Body of pancreas (tissue), 4 donors: ENCODE measurements around the gene C1orf232. TPM values are rescaled to one million over a fixed set of nuclear protein-coding genes. Genes with fewer than 3 reads are reported as not detected.
A peak's percentile ranks its signal among the peaks of the same experiment; 100 is the strongest.

ENCODE experiments used
- ATAC-seq: fragments of 150-250 bp; one replicate; pipeline ENCODE4 v1.9.1; 2016
- DNase-seq, 4 donors: peaks; one replicate each; pipeline ENCODE4 v3.0.0-alpha.2; 2019
- H3K27ac ChIP-seq, 4 donors: fragments of 200-600 bp; sonication (generic); 1 replicate in 3 of 4; 2 replicates in 1 of 4; pipeline versions ENCODE4 v1.5.1 to v1.6.1; 2016 to 2019; ENCODE audit warnings: mild to moderate bottlenecking in 1 of 4, mixed read lengths in 1 of 4, moderate library complexity in 1 of 4
- H3K27me3 ChIP-seq, 2 donors: fragments of 200-600 bp; sonication (generic); one replicate each; pipeline ENCODE4 v1.6.0; 2016; ENCODE audit warnings: mild to moderate bottlenecking in 1 of 2
- H3K36me3 ChIP-seq, 2 donors: fragments of 200-600 bp; sonication (generic); replicated peaks in 1 of 2; 2 replicates each; pipeline ENCODE4 v1.5.1; 2016; ENCODE audit warnings: low read depth in 2 of 2; ENCODE audit not compliant: insufficient read depth in 1 of 2
- H3K4me1 ChIP-seq: fragments of 200-600 bp; sonication (generic); one replicate; pipeline ENCODE4 v1.6.0; 2016
- H3K4me3 ChIP-seq, 2 donors: fragments of 200-600 bp; sonication (generic); 1 replicate in 1 of 2; 2 replicates in 1 of 2; pipeline ENCODE4 v1.5.1; 2016 to 2019
- H3K9me3 ChIP-seq, 3 donors: fragments of 200-600 bp; sonication (generic); 1 replicate in 2 of 3; 2 replicates in 1 of 3; pipeline ENCODE4 v1.5.1; 2016
- POLR2A ChIP-seq, 3 donors: fragments of 450-650 bp; IDR thresholded peaks; one replicate each; pipeline ENCODE4 v1.6.1; 2016; ENCODE audit warnings: antibody characterized with exemption in 3 of 3, mild to moderate bottlenecking in 2 of 3
- WGBS, 2 donors: methylation state at CpG; one replicate each; pipeline ENCODE4 v1.1.5; 2017; 5-methylcytosine and 5-hydroxymethylcytosine counted together
- intact Hi-C: fragments of 100-400 bp; cut with DNase I; formaldehyde crosslinking; loops from one replicate; pipeline ENCODE4 v1.15.1; 2023
- total RNA-seq, 2 donors: library from RNA; depleted of rRNA; stranded (reverse); fragments of >200 nt; gene quantifications; one replicate each; pipeline ENCODE4 v1.1.0, GENCODE V29; 2016
- TF ChIP-seq, protein P1 (sequence below), 7 experiments: fragments of 450-650 bp in 4 of 7; fragments of 200-600 bp in 3 of 7; sonication (generic) in 3 of 7; IDR thresholded peaks; one replicate each; pipeline ENCODE4 v1.5.1; 2016 to 2019; ENCODE audit warnings: antibody characterized with exemption in 7 of 7

C1orf232 gene
- total RNA-seq = not detected

- Histone ChIP-seq H3K9me3 (no peaks in the 10 kb centered on the region), H3K4me1 (peaks cover 30% of the 10 kb centered on the region), H3K27me3 (no peaks in the 10 kb centered on the region), H3K4me3 (peak within 1 kb of the TSS; percentile 40 to 78), H3K27ac (peak within 1 kb of the TSS; percentile 60 to 87 (median 81)), H3K36me3 (no peaks in the 10 kb centered on the region)
- TF ChIP-seq, protein P1, sequence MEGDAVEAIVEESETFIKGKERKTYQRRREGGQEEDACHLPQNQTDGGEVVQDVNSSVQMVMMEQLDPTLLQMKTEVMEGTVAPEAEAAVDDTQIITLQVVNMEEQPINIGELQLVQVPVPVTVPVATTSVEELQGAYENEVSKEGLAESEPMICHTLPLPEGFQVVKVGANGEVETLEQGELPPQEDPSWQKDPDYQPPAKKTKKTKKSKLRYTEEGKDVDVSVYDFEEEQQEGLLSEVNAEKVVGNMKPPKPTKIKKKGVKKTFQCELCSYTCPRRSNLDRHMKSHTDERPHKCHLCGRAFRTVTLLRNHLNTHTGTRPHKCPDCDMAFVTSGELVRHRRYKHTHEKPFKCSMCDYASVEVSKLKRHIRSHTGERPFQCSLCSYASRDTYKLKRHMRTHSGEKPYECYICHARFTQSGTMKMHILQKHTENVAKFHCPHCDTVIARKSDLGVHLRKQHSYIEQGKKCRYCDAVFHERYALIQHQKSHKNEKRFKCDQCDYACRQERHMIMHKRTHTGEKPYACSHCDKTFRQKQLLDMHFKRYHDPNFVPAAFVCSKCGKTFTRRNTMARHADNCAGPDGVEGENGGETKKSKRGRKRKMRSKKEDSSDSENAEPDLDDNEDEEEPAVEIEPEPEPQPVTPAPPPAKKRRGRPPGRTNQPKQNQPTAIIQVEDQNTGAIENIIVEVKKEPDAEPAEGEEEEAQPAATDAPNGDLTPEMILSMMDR (IDR thresholded peaks at IDR 0.05) = no peak
- TF ChIP-seq POLR2A (IDR thresholded peaks at IDR 0.05) = no peak
- WGBS, 2 donors = 54 to 66% methylated on average over 5 of the region's 5 CpGs
- DNase-seq (peak in 2 of 4 donors; percentile 30 to 41), ATAC-seq (no peak)
- intact Hi-C loops = no loop called here
Observed at GRCh38 chr1:26168410-26169197, at the start of gene C1orf232. Gene C1orf232 (minus strand): TSS chr1:26168963. CDS start chr1:26168499, 464 bp downstream.

DNA sequence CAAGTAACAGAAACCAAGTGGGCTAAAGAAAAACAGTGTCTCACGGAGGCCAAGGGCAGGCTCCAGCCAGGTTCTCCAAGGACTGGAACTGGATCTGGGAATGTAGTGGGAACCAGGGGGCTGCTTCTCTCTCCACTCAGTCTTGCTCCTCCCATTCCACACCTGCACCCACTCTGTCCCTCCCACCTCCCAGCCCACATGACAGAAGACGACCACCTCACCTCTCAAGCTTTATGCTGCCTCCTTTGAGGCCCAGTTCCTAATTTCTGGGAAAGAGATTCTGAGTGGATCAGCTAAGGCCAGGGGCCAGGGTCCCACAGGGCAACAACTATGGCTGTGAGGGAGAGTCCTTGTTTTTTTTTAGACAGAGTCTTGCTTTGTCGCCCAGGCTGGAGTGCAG lies 46.5 kb upstream of the C1orf232 start:
- ATAC-seq (no peak), DNase-seq (no peak)
- no peaks in the 10 kb centered on the region for H3K9me3 ChIP-seq
- no peak overlapping the region for H3K27ac ChIP-seq
- no peaks in the 10 kb centered on the region for H3K4me1 ChIP-seq
- intact Hi-C loops = no loop called here
- H3K36me3 ChIP-seq = no peaks in the 10 kb centered on the region
- TF ChIP-seq, protein P1 (IDR thresholded peaks at IDR 0.05) = no peak
- no peak for TF ChIP-seq POLR2A (IDR thresholded peaks at IDR 0.05)
- 18 to 26% methylated on average over 2 to 3 of the region's 3 CpGs for WGBS, 2 donors
- H3K4me3 ChIP-seq = no peak overlapping the region
- no peaks in the 10 kb centered on the region for H3K27me3 ChIP-seq

DNA sequence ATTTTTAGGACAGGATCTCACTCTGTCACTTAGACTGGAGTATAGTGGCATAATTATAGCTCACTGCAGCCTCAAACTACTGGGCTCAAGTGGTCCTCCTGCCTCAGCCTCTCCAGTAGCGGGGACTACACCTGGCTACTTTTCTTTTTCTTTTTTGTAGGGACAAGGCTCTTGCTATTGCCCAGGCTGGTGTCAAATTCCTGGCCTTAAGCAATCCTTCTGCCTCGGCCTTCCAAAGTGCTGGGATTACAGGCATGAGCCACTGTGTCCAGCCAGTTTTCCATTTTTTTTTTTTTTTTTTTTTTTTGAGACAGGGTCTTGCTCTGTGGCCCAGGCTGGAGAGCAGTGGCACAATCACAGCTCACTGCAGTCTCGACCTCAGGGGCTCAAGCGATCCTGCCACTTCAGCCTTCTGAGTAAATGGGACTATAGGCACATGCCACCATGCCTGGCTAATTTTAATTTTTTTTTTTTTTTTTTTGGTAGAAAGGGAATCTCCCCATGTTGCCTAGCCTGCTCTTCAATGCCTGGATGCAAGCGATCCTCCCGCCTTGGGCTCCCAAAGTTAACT lies 44.7 kb upstream of the C1orf232 start:
- WGBS, 2 donors = 93% methylated on average over 6 of the region's 6 CpGs
- no peak for TF ChIP-seq POLR2A (IDR thresholded peaks at IDR 0.05)
- TF ChIP-seq, protein P1 (IDR thresholded peaks at IDR 0.05) = no peak
- Histone ChIP-seq H3K4me1 (no peaks in the 10 kb centered on the region), H3K9me3 (no peaks in the 10 kb centered on the region), H3K27ac (no peak overlapping the region), H3K27me3 (no peaks in the 10 kb centered on the region), H3K4me3 (no peak overlapping the region), H3K36me3 (no peaks in the 10 kb centered on the region)
- ATAC-seq = no peak
- intact Hi-C loops = no loop called here
- DNase-seq = no peak

- Histone ChIP-seq H3K4me1 (no peaks in the 10 kb centered on the region), H3K36me3 (no peaks in the 10 kb centered on the region), H3K9me3 (no peaks in the 10 kb centered on the region), H3K27me3 (no peaks in the 10 kb centered on the region), H3K27ac (no peak overlapping the region), H3K4me3 (no peak overlapping the region)
- intact Hi-C loops = no loop called here
- WGBS, 2 donors = 78 to 83% methylated on average over 5 of the region's 5 CpGs
- ATAC-seq (no peak), DNase-seq (no peak)
- TF ChIP-seq, protein P1 (IDR thresholded peaks at IDR 0.05) = no peak
- no peak for TF ChIP-seq POLR2A (IDR thresholded peaks at IDR 0.05)
Observed at GRCh38 chr1:26212726-26213125, 44.0 kb upstream of the C1orf232 start.
